ENCODE measurements around the gene WNT3. TPM values are rescaled to one million over a fixed set of nuclear protein-coding genes. Genes with fewer than 3 reads are reported as not detected.
A peak's percentile ranks its signal among the peaks of the same experiment; 100 is the strongest.

WNT3 gene
- total RNA-seq, 1 experiment from 2014 or later = 5.3 TPM

DNA sequence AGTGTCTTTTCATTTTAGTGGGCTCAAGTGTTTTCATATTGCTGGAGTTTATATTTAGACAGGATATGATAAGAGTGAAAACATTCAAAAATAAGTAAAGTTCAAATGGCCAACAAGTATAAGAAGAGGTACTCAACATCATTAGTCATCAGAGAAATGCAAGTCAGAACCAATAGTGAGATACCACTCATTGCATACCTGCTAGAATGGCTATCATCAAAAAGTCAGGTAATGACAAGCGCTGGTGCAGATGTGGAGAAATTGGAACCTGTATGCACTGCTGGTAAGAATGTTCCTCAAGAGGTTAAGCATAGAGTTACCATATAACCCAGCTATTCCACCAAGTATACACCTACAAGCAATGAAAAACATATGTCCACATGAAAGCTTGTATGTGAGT is 87.8 kb downstream of the WNT3 start:
- no peak for DNase-seq (ENCODE audit: low spot score)

DNA sequence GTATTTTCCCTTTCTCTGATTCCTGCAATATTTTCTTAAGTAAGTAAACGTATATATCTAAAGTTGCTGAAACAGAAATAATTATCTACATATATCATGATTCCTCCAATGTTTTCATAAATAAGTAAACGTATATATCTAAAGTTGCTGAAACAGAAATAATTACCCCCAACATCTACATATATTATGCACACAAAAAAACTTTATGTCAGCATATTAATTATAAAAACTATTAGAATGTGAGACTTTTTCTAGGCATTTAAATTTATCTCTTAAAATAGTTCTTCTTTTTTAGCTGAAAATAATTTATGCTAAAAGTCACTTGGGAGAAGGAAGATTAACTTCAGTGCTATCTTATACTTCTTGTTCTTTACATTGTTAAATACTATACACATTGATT is 88.5 kb downstream of the WNT3 start:
- DNase-seq (ENCODE audit: low spot score) = no peak

DNA sequence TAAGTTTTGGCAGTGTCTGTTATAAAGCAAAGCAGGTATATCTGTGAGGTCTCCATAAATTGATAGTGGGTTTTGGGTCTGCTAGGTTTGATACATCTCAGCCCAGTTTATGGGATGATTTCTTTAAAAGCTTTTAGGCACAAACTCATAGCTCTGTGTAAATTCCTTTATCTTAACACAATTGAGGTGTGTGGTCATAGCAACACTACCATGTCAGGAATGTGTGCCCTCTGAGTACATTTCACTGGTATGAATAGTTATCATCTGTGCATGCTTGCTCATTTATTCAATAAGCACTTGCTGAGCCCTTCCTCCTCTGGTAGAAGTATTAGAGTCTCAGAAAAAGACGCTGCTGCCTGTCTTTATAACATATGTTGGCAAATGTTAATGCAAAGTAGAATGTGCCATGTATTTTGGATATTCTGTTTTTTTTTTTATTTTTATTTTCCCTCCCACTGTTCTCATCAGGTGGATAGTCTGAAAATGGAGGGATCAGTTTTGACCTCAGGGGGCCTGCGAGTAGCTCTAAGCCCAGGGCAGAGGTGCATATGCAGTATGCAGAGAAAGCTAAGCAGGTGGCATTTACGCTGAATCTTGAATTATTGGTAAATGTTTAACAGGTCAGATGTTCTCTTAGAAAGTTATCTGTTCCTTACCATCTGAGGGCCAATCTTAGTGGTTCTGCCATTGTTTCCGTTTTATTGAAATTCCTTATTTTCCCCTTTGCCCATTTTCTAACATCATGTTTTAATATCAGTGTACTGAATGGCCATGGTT is 90.7 kb downstream of the WNT3 start:
- DNase-seq (ENCODE audit: low spot score) = peak; percentile 71

DNA sequence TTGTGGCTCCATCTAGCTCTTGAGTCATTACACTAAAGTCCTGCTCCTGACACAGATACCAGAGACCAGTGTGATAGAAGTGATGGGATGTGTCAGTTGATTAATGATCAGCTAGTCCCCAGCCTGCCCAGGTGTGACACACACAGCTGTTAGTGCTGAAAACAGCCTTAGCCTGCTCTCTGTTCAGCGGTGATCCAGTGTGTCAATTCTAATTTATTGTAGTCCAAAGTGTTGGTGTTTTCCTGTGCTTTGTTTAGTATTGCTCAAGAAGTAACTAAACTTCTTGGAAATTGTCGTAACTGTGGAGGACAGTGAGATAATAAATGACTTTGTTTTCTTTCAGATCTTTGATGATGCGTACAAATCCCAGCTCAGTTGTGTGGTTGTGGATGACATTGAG is 92.3 kb downstream of the WNT3 start:
- DNase-seq (ENCODE audit: low spot score) = peak; percentile 18

DNA sequence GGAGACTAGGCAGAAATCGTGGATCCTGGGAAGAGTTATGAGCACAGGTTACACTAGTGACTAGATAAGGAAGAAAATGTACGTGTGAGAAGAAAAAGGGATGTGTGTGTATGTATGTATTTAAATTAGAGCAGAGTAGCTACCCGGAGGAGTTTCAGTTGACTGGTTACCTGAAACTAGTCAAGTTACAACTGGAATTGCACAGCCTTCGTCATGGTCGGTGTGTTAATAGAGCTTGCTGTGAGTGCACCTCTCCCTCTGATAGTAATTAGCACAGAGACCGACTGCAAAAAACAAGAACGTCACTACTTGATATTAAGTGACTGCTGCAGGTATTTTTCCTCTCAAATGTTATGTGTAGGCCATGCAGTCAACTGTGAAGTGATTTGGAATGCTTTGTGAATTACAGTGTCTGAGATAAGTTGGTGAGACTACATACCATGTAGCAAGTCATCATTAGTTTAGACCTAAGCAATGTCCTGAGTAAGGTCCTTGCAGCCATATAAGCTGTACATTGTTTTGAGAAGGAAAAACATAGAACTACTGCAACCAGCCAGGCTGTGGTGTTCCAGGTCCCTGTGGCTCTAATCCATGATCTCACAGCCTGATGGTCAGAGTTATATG is 95.7 kb downstream of the WNT3 start:
- no peak for DNase-seq (ENCODE audit: low spot score)

DNA sequence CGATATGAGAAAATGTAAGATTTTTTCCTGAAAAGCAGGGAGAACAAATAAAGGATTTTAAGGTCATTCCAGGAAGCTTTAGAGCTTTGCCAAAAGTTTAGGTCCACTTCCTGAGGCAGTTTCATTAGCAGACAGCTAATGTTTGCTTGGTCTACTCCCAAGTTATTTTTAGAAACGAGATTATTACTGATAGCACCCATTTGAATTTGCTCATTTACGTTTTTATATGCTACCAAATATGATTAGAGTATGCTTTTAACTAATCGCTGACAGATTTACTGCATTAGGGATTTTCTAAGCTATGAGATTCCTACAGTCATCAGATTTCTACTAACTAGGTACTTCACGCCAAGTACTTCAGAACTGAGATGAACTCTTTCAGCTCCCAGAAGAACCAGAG is 98.1 kb downstream of the WNT3 start:
- no peak for DNase-seq (ENCODE audit: low spot score)

DNA sequence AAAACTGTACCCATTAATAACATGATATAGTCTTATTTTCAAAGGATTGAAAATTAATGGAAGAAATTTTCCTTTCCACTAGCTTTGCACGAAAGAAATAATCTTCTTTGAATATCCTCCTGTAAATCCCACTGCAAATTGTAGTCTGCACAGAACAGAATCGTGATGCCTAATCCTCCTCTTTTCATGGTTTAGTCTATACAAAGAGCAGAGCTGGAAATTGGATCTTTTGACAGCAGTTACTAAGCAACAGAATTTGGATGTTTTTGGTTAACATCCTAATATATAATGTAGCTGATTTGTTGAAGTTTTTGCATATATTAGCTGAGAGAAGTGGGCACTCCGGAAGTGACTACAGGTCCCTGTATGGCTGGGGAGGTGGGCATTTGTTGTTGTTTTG is 98.6 kb downstream of the WNT3 start:
- DNase-seq (ENCODE audit: low spot score) = no peak

DNA sequence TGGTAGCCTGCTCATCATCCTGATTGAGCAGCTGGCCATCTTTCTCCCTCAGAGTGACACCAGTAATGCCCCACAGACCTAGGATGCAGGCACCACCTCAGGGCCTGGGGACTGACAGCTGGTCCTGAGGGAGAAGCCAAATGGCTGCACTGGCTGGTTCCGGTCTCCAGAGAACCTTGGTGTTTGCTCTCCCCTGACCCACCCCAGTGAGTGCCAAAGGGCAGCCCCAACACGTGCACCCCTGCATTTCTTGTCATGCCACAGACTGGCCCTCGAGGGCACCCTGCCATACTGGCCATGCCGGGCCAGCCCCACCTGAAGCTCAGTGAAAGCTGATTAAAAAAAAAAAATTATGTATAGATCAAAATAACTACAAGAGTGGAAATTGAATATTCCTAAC is 100.5 kb downstream of the WNT3 start:
- DNase-seq (ENCODE audit: low spot score) = no peak

Other genes starting within 250 kb of the WNT3 start
- gene ARL17A, start 239.0 kb downstream of the WNT3 start, total RNA-seq (2014; rRNA removed; shearing (Covaris generic)) = 4.7 and 5.8 TPM in 2 replicates
- gene NSF, start 228.0 kb downstream of the WNT3 start, total RNA-seq (2014; rRNA removed; shearing (Covaris generic)) = 47.6 and 55.9 TPM in 2 replicates
- not detected in 2 replicates for gene WNT9B, start 32.9 kb upstream of the WNT3 start, total RNA-seq (2014; rRNA removed; shearing (Covaris generic))
- gene GOSR2, start 104.5 kb upstream of the WNT3 start, total RNA-seq (2014; rRNA removed; shearing (Covaris generic)) = 41.0 and 50.4 TPM in 2 replicates
- gene RPRML, start 160.6 kb upstream of the WNT3 start, total RNA-seq (2014; rRNA removed; shearing (Covaris generic)) = not detected in 2 replicates

All from A172 (cell line).